SU-DHL-6 (cell line): ENCODE results near the gene POLRMT.

Experiments
- CTCF ChIP-seq: fragments of 200-600 bp; sonication (generic); IDR thresholded peaks from one replicate; pipeline ENCODE4 v1.5.1; 2017; ENCODE audit warnings: antibody characterized with exemption, mild to moderate bottlenecking, low read length, moderate library complexity; ENCODE audit not compliant: insufficient read depth, poor library complexity, severe bottlenecking
- EZH2phosphoT487 ChIP-seq: fragments of 200-600 bp; sonication (generic), shearing (Covaris generic); conservative IDR thresholded peaks from 2 replicates; pipeline ENCODE4 v1.6.1; 2018; ENCODE audit warnings: mild to moderate bottlenecking, antibody characterized with exemption, low read length, moderate library complexity, mixed read lengths

GRCh38 chr19:646779-647565 lies 13.6 kb upstream of the POLRMT start:
- no peak for TF ChIP-seq CTCF
- no peak for TF ChIP-seq EZH2phosphoT487
